Middle frontal gyrus (tissue), 1 donor: ENCODE measurements around the gene HBA2.
"Not testable (repeated sequence)": the region's sequence is repeated elsewhere in the genome, so short reads cannot be mapped to it uniquely, and the experiment has no call there.

ENCODE experiments used
- DNase-seq: peaks from one replicate; pipeline ENCODE4 v3.0.0-alpha.2; 2015; ENCODE audit warnings: low spot score; ENCODE audit errors: extremely low spot score

HBA2 gene

GRCh38 chr16:172374-172941 lies at the start of gene HBA2:
HBA2 (plus strand) TSS chr16:172876; CDS start chr16:172913, 37 bp downstream.
- not testable (repeated sequence) for DNase-seq

- DNase-seq: not testable (repeated sequence)
Observed at GRCh38 chr16:123558-124350, 48.9 kb upstream of the HBA2 start.

GRCh38 chr16:125011-125410 lies 47.7 kb upstream of the HBA2 start:
- DNase-seq: no peak

- DNase-seq: no peak
Observed at GRCh38 chr16:129075-129474, 43.6 kb upstream of the HBA2 start.

DNA sequence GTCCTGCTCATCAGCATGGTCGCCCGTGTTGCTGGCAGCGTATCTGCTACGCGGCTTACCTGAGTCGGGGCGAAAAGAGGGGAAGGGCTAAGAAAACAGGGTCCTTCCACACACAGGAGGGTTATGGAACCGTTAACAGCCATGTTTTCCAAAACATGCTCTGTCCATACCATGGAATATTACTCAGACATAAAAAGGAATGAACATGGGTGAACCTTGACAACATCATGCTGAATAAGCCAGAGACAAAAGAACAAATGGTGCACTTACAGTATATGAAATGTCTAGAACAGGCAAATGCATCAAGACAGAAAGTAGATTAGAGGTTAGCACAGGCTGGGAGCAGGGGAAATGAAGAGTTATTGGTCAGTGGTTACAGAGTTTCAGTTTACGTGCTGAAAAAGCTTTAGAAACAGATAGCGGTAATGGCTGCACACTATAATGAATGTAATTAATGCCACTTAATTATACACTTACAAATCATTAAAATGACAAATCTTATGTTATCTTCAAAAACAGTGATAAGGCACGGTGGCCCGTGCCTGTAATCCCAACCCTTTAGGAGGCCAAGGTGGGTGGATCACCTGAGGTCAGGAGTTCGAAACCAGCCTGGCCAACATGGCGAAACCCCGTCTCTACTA lies 42.0 kb upstream of the HBA2 start:
- no peak for DNase-seq

GRCh38 chr16:132120-132519 lies 40.6 kb upstream of the HBA2 start:
- no peak for DNase-seq

DNA sequence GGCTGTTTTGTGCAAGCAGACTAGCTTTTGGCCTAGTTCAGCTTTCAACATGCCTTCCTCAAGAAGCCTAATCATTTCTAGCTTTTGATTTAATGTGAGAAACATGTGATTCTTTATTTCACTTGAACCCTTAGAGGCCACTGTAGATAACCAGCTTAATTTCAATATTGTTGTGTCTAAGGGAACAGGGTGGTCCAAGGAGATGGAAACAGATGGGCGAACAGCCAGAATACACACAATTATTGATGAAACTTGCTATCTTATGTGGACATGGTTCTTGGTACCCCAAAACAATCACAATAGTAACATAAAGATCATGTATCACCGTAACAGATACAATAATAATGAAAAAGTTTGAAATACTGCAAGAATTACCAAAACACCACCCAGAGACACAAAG lies 39.0 kb upstream of the HBA2 start:
- no peak for DNase-seq

DNA sequence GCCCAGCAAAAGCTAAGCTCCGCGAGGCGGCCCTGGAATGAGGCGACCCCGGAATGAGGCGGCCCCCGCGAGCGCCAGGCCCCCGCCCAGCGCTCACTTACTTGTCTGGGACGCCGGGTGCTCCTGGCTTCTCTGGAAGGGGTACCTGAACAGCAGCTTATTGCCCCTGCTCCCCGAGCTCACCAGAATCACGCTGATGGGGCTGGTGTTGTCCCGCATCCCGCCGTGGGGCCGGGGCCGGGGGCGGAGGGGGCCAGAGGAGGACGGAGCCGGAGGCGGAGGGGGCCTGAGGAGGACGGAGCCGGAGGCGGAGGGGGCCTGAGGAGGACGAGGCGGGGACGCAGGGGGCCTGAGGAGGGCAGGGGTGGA lies 34.6 kb upstream of the HBA2 start:
- no peak for DNase-seq

DNA sequence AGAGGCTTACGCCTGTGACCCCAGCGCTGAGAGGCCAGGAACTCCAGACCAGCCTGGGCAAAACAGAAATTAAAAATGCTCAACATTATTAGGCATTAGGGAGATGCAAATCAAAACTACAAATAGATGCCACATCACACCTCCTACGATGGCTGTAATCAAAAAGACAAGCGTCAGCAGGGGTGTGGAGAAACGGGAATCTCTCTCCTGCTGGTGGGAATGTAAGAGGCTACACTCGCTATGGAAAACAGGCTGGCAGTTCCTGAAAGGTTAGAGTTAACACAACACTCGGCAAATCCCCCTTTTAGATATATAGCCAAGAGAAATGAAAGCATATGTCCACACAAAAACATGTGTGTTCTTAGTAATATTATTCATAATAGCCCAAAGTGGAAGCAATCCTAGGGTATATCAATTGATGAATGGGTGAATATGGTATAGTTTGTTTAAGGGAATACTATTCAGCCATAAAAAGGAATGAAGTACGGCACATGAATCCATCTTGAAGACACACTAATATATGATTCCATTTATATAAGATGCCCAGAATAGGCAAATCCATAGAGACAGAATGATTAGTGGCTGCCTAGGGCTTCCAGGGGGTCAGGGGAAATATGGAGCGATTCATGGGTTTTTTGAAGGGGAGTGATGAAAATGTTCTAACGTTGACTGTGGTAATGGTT lies 32.4 kb upstream of the HBA2 start:
- DNase-seq: no peak

- DNase-seq: no peak
Observed at GRCh38 chr16:142405-142967, 30.2 kb upstream of the HBA2 start.

DNA sequence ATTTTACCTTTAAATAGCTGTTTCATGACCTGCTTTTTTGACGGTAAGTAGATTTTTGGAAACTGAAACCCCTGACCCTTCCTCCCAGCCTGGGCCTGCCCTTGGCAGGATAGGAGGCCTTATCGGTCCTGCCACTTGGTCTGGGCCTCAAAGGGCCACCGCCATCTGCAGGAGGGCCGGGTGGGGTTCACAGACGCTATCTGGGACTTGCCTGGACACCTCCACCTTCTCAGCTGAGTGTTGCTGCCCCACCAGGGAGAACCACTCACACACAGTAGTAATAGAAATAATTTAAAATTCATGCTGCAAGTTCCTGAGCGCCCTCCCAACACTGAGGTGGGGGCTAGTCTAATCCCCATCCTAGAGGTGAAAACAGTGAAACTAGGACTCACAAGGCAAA lies 29.6 kb upstream of the HBA2 start:
- DNase-seq: no peak

DNA sequence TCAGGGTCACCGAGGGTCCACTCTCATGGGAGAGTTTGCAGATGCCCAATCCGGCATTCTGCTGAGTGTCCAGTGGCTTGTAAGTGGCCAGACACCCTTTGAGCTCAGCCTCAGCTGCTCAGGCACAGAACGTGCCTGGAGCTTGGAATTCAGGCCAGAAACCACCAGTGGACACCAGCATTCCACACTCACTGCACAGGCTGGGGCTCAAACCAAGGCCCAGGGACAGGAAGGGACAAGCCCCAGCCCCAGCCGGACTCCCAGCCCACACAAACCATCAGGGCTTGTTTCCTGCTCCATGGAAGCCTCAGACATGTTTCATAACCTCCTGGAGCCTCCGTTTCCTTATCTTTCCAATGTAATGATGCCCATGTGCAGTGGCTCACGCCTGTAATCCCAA lies 29.2 kb upstream of the HBA2 start:
- DNase-seq: no peak

GRCh38 chr16:144797-145252 lies 27.9 kb upstream of the HBA2 start:
- DNase-seq: no peak

DNA sequence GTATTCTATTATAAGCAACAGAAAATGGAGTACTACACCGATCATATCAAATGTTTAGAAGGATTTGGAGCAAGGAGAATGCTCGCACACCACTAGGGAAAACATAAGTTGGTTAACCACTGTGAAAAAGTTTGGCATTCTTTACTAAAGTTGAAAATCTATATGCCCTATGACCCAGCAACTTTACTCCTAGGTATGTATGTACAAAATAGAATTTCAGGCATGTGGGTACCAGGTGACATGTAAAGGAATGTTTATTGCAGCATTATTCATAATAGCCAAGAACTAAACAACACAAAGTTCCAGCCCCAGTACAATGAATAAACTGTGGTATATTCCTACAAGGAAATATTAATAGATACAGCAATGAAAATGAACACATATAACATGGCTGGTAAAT lies 26.0 kb upstream of the HBA2 start:
- no peak for DNase-seq

GRCh38 chr16:149024-149660 lies 23.5 kb upstream of the HBA2 start:
- no peak for DNase-seq

GRCh38 chr16:152141-153128 lies 20.2 kb upstream of the HBA2 start, which contains the start of gene HBZ:
HBZ (plus strand) TSS chr16:152644; CDS start chr16:152910, 266 bp downstream.
- DNase-seq: no peak

GRCh38 chr16:153129-153521 lies 19.6 kb upstream of the HBA2 start:
- not testable (repeated sequence) for DNase-seq

DNA sequence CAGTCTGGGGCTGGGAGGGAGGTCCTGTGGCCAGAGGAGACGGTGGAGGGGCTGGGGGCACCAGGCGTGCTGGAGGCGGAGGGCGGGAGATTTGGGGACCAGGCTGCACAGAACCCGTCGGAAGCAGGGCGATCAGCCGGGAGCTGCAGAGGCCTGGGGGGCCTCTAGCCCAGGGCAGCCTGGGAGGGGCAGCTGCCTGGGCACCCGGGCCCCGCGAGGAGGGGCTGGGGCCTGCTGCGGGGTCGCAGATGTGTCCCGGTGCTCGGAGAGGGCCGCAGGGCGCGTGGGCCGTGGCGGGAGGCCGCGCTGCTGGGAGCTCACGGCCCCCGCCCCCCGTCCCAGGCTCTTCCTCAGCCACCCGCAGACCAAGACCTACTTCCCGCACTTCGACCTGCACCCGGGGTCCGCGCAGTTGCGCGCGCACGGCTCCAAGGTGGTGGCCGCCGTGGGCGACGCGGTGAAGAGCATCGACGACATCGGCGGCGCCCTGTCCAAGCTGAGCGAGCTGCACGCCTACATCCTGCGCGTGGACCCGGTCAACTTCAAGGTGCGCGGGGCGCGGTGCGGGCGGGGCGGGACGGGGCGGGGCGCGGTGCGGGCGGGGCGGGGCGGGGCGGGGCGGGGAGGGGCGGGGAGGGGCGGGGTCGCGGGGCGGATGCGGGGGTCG lies 19.0 kb upstream of the HBA2 start:
- not testable (repeated sequence) for DNase-seq
